Osteocyte (in vitro differentiated cells): Measurements from ENCODE around the gene TBC1D19. TPM values are rescaled to one million over a fixed set of nuclear protein-coding genes. Genes with fewer than 3 reads are reported as not detected.

ENCODE experiments used
- DNase-seq: peaks from one replicate; pipeline ENCODE4 v3.0.0; 2021; ENCODE audit warnings: mixed read lengths; ENCODE audit not compliant: unreplicated experiment; ENCODE audit errors: extremely low spot score
- H3K27ac Mint-ChIP-seq: one replicate; pipeline ENCODE4 v1.8.0; 2021; ENCODE audit warnings: mild to moderate bottlenecking, mixed read lengths; ENCODE audit not compliant: unreplicated experiment
- H3K27me3 Mint-ChIP-seq: one replicate; pipeline ENCODE4 v1.8.0; 2021; ENCODE audit warnings: mixed read lengths; ENCODE audit not compliant: unreplicated experiment
- H3K36me3 Mint-ChIP-seq: one replicate; pipeline ENCODE4 v1.8.0; 2021; ENCODE audit warnings: mixed read lengths; ENCODE audit not compliant: unreplicated experiment
- H3K4me1 Mint-ChIP-seq: one replicate; pipeline ENCODE4 v1.8.0; 2021; ENCODE audit warnings: mixed read lengths; ENCODE audit not compliant: unreplicated experiment
- H3K4me3 Mint-ChIP-seq: one replicate; pipeline ENCODE4 v1.8.0; 2021; ENCODE audit warnings: mild to moderate bottlenecking, moderate library complexity, mixed read lengths; ENCODE audit not compliant: unreplicated experiment
- H3K9me3 Mint-ChIP-seq: one replicate; pipeline ENCODE4 v1.8.0; 2021; ENCODE audit warnings: mixed read lengths; ENCODE audit not compliant: unreplicated experiment
- total RNA-seq: library from RNA; stranded (reverse); gene quantifications from 2 replicates; pipeline ENCODE4 v1.2.1, GENCODE V29; 2021
- TF ChIP-seq, protein P1 (sequence below): fragments of 200-600 bp; sonication (generic); IDR thresholded peaks from 2 replicates; pipeline ENCODE4 v1.5.0; 2021; ENCODE audit warnings: antibody characterized with exemption, mild to moderate bottlenecking, moderate library complexity

The TBC1D19 gene
- total RNA-seq, 1 donor from 2014 or later, result 13.5 TPM

DNA sequence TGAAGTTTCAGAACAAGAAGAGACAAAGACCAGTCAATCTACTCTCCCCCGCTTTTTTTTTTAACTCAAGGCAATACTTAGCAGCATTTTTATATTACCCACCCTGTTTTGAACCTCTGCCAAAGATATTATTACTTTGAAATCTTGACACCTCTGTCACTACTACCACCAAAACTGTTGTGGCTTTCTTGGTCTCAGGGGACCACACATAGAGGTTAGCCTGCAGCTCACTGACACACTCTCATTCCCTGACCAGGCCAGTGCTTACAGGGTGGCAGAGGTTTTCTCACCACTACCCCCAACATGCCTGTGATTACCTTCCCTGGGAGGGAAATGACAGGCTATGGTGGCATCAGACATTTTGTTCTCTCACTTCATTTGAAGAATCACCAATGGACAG is 139.3 kb downstream of the TBC1D19 start:
- TF ChIP-seq, protein P1, sequence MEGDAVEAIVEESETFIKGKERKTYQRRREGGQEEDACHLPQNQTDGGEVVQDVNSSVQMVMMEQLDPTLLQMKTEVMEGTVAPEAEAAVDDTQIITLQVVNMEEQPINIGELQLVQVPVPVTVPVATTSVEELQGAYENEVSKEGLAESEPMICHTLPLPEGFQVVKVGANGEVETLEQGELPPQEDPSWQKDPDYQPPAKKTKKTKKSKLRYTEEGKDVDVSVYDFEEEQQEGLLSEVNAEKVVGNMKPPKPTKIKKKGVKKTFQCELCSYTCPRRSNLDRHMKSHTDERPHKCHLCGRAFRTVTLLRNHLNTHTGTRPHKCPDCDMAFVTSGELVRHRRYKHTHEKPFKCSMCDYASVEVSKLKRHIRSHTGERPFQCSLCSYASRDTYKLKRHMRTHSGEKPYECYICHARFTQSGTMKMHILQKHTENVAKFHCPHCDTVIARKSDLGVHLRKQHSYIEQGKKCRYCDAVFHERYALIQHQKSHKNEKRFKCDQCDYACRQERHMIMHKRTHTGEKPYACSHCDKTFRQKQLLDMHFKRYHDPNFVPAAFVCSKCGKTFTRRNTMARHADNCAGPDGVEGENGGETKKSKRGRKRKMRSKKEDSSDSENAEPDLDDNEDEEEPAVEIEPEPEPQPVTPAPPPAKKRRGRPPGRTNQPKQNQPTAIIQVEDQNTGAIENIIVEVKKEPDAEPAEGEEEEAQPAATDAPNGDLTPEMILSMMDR, result no peak
- no peak for DNase-seq
- Mint-ChIP-seq H3K36me3 (peaks cover 17% of the 10 kb centered on the region), H3K27me3 (no peaks in the 10 kb centered on the region), H3K27ac (no peak overlapping the region), H3K9me3 (no peaks in the 10 kb centered on the region), H3K4me3 (no peak overlapping the region), H3K4me1 (no peaks in the 10 kb centered on the region)

DNA sequence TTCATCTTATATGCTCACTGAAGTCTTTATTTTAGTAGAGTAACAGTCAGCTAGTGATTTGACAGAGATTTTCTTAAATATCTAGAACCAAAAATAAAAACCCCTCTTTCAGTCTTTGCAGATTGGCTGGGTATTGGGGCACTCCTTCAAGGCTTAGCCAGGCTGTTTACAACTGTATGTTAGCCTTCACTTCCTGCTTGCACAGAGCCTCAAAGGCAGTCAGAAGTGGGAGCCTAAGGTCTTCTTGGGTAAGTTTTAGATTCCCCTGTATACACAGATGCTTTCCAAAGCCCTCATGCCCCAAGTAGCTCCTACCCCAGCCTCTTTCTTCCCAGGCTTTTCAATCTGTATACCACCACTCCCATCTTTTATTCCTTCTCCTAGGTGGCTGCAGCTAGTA is 140.7 kb downstream of the TBC1D19 start:
- Mint-ChIP-seq H3K27ac (no peak overlapping the region), H3K4me3 (no peak overlapping the region), H3K9me3 (no peaks in the 10 kb centered on the region), H3K4me1 (no peaks in the 10 kb centered on the region), H3K27me3 (no peaks in the 10 kb centered on the region), H3K36me3 (peaks cover 19% of the 10 kb centered on the region)
- TF ChIP-seq, protein P1, result no peak
- DNase-seq, result no peak

DNA sequence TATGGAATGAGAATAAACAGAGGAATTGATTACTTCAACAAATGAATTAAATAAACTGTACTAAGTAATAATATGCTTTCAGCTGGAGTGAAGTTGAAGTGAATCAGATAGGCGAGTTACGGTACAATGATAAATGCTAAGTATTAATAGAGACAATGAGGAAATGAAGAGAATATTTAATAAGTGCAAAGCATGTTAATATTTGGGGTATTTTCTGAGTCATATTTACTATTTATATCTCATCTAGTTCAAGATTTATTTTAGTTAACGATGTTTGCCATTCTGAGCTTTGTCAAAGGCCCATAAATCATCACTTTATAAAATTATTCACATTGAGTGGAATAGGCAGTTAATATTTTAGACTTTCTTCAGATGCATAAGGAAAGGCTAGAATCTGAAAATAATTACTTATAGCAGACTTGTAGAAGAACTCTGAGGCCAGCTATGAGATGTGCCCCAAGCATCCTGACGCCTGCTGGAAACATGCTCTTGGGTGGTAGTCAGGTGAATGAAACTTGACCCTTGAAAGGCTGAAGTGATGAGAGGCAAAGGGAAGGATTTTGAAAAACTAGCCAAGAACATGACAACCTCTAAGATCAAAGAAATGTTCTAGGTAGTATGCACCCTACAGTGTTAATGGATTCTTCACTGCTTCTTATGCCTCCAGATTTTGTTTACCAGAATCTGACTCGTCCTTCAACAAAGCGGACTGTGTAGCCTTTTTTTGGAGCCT is 142.9 kb downstream of the TBC1D19 start:
- H3K4me1 Mint-ChIP-seq, result no peaks in the 10 kb centered on the region
- TF ChIP-seq, protein P1, result no peak
- H3K27me3 Mint-ChIP-seq, result no peaks in the 10 kb centered on the region
- H3K27ac Mint-ChIP-seq, result no peak overlapping the region
- DNase-seq, result no peak
- no peaks in the 10 kb centered on the region for H3K9me3 Mint-ChIP-seq
- H3K4me3 Mint-ChIP-seq, result no peak overlapping the region
- H3K36me3 Mint-ChIP-seq, result peaks cover 24% of the 10 kb centered on the region

DNA sequence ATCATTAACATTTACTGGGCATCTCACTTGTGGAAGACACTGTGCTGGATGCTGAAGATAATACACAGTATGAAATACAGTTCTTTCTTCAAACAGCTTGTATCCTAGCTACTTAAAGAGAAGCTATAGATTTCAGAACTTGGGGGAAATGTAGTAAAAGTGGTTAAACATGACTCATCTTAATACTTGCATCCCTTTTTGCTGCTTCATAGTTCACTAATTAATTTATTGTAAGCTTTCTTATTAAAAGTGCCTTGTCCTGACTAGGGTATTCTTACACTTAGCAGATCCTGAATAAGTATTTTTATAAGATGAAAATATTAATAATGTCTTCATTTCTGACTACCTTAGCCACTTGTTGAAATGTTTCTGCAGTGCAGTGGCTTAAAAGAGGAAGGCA is 144.0 kb downstream of the TBC1D19 start:
- Mint-ChIP-seq H3K4me3 (no peak overlapping the region), H3K27me3 (no peaks in the 10 kb centered on the region), H3K36me3 (peaks cover 25% of the 10 kb centered on the region), H3K4me1 (no peaks in the 10 kb centered on the region), H3K27ac (no peak overlapping the region), H3K9me3 (no peaks in the 10 kb centered on the region)
- no peak for DNase-seq
- TF ChIP-seq, protein P1, result no peak

DNA sequence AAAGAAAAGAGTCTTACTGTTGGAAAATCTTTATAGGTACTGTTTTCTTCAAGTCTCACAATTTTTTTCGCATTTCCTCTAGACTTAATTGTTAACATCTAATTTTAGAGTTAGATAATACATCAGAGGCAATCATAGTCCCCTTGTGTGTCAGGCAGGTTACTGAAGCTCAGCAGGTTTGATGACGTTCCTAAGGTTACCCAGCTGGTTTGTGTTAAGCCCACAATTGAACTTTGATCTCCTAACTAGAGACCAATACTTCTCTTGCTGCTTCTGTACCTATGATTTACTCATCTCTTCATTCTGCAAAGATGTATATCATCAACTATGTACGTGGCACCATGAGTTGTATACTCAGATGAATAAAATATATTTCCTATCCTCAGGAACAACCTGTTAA is 145.1 kb downstream of the TBC1D19 start:
- peaks cover 22% of the 10 kb centered on the region for H3K36me3 Mint-ChIP-seq
- no peaks in the 10 kb centered on the region for H3K4me1 Mint-ChIP-seq
- no peaks in the 10 kb centered on the region for H3K27me3 Mint-ChIP-seq
- no peak overlapping the region for H3K4me3 Mint-ChIP-seq
- H3K27ac Mint-ChIP-seq, result no peak overlapping the region
- TF ChIP-seq, protein P1, result no peak
- no peaks in the 10 kb centered on the region for H3K9me3 Mint-ChIP-seq
- DNase-seq, result no peak
